ENCODE data around the gene NUCB1. TPM values are rescaled to one million over a fixed set of nuclear protein-coding genes. Genes with fewer than 3 reads are reported as not detected.

NUCB1 gene
- total RNA-seq, 2 experiments from 2014 or later = 185 to 226 TPM

DNA sequence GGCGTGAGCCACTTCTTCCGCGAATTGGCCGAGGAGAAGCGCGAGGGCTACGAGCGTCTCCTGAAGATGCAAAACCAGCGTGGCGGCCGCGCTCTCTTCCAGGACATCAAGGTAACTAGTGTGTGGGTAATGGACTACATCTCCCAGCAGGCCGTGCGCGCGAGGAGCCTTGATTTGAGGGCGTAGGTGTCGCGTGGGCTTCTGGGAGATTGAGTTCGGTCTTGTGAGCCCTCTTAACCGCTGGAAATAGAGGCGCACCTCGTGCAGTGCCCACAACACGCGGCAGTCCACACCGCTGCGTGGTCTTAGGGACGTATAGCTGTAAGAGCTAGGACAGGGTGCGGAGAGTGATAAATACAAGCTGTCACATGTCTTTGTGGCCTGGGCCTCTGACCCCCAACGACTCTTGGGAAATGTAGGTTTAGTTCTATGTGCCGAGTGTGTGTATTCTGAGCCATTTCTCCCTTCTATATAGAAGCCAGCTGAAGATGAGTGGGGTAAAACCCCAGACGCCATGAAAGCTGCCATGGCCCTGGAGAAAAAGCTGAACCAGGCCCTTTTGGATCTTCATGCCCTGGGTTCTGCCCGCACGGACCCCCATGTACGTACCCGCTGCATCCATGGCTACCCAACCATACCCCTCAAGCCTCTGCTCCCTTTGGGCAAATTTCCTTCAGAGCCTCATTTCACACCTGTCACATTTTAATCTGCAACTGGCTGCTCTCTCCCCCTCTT, 65.9 kb downstream of the NUCB1 start:
- H3K36me3 Mint-ChIP-seq = peaks cover 41% of the 10 kb centered on the region
- ATAC-seq (peak; percentile 34), DNase-seq (peak; percentile 95)
- H3K27me3 Mint-ChIP-seq = no peaks in the 10 kb centered on the region
- CTCF ChIA-PET = interaction anchor here (1.0 to 3.6 kb wide), 6 partner anchors 11 to 130 kb away, joined by 3 to 20 read pairs (median 6); partner anchors contain the start of genes GYS1, HSD17B14 and RUVBL2
- no peaks in the 10 kb centered on the region for H3K9me3 Mint-ChIP-seq (ENCODE audit: low read depth)
- H3K4me1 Mint-ChIP-seq = peaks cover 67% of the 10 kb centered on the region
- peak overlapping the region; percentile 97 for H3K27ac Mint-ChIP-seq
- peak overlapping the region; percentile 99 for H3K4me3 Mint-ChIP-seq

GRCh38 chr19:48966541-48967345, 66.6 kb downstream of the NUCB1 start:
- H3K27ac Mint-ChIP-seq = peak overlapping the region; percentile 97
- ATAC-seq (no peak), DNase-seq (peak; percentile 44)
- H3K9me3 Mint-ChIP-seq (ENCODE audit: low read depth) = no peaks in the 10 kb centered on the region
- peaks cover 38% of the 10 kb centered on the region for H3K36me3 Mint-ChIP-seq
- peak overlapping the region; percentile 99 for H3K4me3 Mint-ChIP-seq
- no peaks in the 10 kb centered on the region for H3K27me3 Mint-ChIP-seq
- CTCF ChIA-PET = interaction anchor here (1.0 to 3.6 kb wide), 8 partner anchors 10 to 131 kb away, joined by 3 to 20 read pairs (median 4); partner anchors contain the start of genes BAX, GYS1, HSD17B14 and RUVBL2
- H3K4me1 Mint-ChIP-seq = peaks cover 62% of the 10 kb centered on the region

DNA sequence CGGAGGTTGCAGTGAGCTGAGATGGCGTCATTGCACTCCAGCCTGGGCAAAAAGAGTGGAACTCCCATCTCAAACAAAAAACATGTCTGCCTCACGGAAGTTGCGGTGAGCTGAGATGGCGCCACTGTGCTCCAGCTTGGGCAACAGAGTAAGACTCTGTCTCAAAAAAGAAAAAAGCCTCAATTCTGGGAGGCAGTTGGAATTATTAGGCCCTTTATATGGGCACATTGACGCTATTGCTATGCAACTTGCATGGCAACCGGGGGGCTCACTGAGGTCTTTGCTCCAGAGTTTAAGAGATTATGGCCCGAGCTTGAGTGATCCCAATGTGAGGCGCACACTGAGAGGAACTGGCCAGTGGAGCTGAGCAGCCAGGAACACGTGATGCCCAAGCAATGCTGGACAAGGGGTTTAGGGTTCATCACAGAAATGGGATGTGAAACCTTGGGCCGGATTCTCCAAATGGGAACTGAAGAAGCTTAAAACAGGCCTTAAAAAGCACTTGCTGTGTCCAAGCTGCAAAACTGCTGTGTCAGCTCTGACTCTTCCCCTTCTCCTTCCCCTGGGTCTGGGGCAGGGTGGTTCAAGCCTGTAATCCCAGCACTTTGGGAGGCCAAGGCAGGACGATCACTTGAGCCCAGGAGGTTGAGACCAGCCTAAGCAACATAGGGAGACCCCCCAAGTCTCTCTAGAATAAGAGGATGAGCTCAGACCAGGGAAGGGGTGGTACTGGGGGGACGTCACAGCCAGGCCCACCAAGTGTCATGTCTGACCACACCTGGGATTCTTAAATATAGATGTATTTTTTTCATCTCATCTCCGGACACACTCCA, 67.5 kb downstream of the NUCB1 start:
- DNase-seq (peak; percentile 46), ATAC-seq (no peak)
- CTCF ChIA-PET = interaction anchor here (1.2 to 3.6 kb wide), 6 partner anchors 9 to 179 kb away, joined by 3 to 20 read pairs (median 8); partner anchors contain the start of genes BAX, GYS1 and RUVBL2
- Mint-ChIP-seq H3K27me3 (no peaks in the 10 kb centered on the region), H3K9me3 (ENCODE audit: low read depth) (no peaks in the 10 kb centered on the region), H3K36me3 (peaks cover 37% of the 10 kb centered on the region), H3K27ac (peak overlapping the region; percentile 62), H3K4me3 (peak overlapping the region; percentile 99), H3K4me1 (peaks cover 54% of the 10 kb centered on the region)

- DNase-seq = peak; percentile 45
- H3K9me3 Mint-ChIP-seq (ENCODE audit: low read depth) = no peaks in the 10 kb centered on the region
- H3K4me3 Mint-ChIP-seq = no peak overlapping the region
- H3K36me3 Mint-ChIP-seq = peaks cover 37% of the 10 kb centered on the region
- no peaks in the 10 kb centered on the region for H3K27me3 Mint-ChIP-seq
- no peak for ATAC-seq
- peak overlapping the region; percentile 62 for H3K27ac Mint-ChIP-seq
- peaks cover 51% of the 10 kb centered on the region for H3K4me1 Mint-ChIP-seq
- CTCF ChIA-PET = interaction anchor here (1.2 to 3.6 kb wide), 7 partner anchors 8 to 180 kb away, joined by 3 to 20 read pairs (median 6); partner anchors contain the start of genes BAX, GYS1 and RUVBL2
Observed at GRCh38 chr19:48968179-48968661, 68.1 kb downstream of the NUCB1 start.

GRCh38 chr19:48968813-48969218, 68.7 kb downstream of the NUCB1 start:
- Mint-ChIP-seq H3K27ac (no peak overlapping the region), H3K4me1 (peaks cover 47% of the 10 kb centered on the region), H3K36me3 (peaks cover 37% of the 10 kb centered on the region), H3K9me3 (ENCODE audit: low read depth) (no peaks in the 10 kb centered on the region), H3K27me3 (no peaks in the 10 kb centered on the region), H3K4me3 (no peak overlapping the region)
- no peak for ATAC-seq
- no peak for DNase-seq
- CTCF ChIA-PET = interaction anchor here (1.2 to 3.6 kb wide), 2 partner anchors 20 to 125 kb away, joined by 3 to 20 read pairs; no protein-coding TSS in a partner anchor

DNA sequence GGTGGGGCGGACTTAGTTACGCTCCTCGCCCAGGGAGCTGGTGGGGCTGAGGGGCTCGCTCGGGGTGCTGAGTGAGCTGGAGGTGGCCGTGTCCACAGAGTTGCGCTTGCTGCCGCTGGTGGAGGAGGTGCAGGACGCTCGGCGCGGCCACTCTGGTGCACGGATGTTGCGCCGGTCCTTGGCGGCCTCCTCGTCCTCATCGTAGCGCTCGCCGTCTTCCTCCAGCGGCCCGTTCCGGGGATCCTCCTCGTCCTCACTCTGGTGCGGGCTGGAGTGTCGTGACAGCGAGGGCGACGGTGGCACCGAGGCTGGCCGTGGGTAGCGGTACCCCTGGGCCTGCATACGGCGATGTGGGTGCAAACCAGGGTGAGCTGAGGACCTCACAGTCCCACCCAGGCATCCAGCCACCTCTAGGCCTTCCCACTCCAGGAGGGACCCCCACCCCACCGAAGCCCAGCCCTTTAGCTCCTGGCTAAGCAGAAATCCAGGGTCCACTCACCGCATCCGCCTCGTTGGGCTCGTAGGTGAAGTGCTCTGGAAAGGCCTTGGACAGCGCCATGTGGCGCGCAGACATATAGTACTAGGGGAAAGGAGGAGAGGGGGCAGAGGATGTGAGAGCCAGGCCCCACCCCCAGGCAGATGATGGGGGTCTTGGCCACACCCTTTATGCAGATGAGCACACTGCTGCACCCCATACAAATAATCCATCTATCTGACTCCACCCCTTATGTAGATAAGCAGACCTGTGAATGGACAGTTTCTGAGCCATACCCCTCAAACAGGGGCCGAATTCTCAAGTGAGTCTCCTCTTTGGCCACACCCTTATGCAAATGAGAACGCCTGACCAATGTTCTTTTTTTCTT, 69.4 kb downstream of the NUCB1 start:
- Mint-ChIP-seq H3K27ac (no peak overlapping the region), H3K36me3 (peaks cover 43% of the 10 kb centered on the region), H3K4me3 (no peak overlapping the region), H3K4me1 (peaks cover 40% of the 10 kb centered on the region), H3K27me3 (no peaks in the 10 kb centered on the region), H3K9me3 (ENCODE audit: low read depth) (no peaks in the 10 kb centered on the region)
- ATAC-seq = no peak
- DNase-seq = peak; percentile 44
- CTCF ChIA-PET = interaction anchor here (1.0 to 3.5 kb wide), 22 partner anchors 7 to 324 kb away, joined by 3 to 31 read pairs (median 10); partner anchors contain the start of genes CA11, DHDH, GYS1 and NUCB1

- Mint-ChIP-seq H3K36me3 (peaks cover 44% of the 10 kb centered on the region), H3K4me1 (peaks cover 34% of the 10 kb centered on the region), H3K4me3 (no peak overlapping the region), H3K9me3 (ENCODE audit: low read depth) (no peaks in the 10 kb centered on the region), H3K27ac (no peak overlapping the region), H3K27me3 (no peaks in the 10 kb centered on the region)
- CTCF ChIA-PET = interaction anchor here (0.6 to 3.5 kb wide), 43 partner anchors 8 to 324 kb away, joined by 3 to 31 read pairs (median 5); partner anchors contain the start of genes BAX, CA11, DHDH and GYS1
- DNase-seq (no peak), ATAC-seq (no peak)
Observed at GRCh38 chr19:48970139-48970766, 70.1 kb downstream of the NUCB1 start.

- ATAC-seq (peak; percentile 52), DNase-seq (peak; percentile 87)
- CTCF ChIA-PET = interaction anchor here (0.6 to 3.5 kb wide), 42 partner anchors 9 to 325 kb away, joined by 3 to 31 read pairs (median 6); partner anchors contain the start of genes BAX, CA11, DHDH and GYS1
- Mint-ChIP-seq H3K9me3 (ENCODE audit: low read depth) (no peaks in the 10 kb centered on the region), H3K27ac (no peak overlapping the region), H3K27me3 (no peaks in the 10 kb centered on the region), H3K4me1 (peaks cover 31% of the 10 kb centered on the region), H3K36me3 (peaks cover 40% of the 10 kb centered on the region), H3K4me3 (no peak overlapping the region)
Observed at GRCh38 chr19:48970923-48971395, 70.8 kb downstream of the NUCB1 start.

Other genes with a start within 250 kb of the NUCB1 start
- under 1 TPM; 0.64 to 0.87 TPM for gene NTN5, start 227.3 kb upstream of the NUCB1 start, total RNA-seq
- not detected for gene FUT2, start 204.3 kb upstream of the NUCB1 start, total RNA-seq
- gene MAMSTR, start 180.6 kb upstream of the NUCB1 start, total RNA-seq = 1 to 10 TPM; 1.0 to 1.1 TPM
- not detected for gene RASIP1, start 159.7 kb upstream of the NUCB1 start, total RNA-seq
- gene IZUMO1, start 153.4 kb upstream of the NUCB1 start, total RNA-seq = not detected
- under 1 TPM; 0.06 to 0.09 TPM for gene FUT1, start 147.7 kb upstream of the NUCB1 start, total RNA-seq
- gene FGF21, start 144.8 kb upstream of the NUCB1 start, total RNA-seq = not detected
- gene BCAT2, start 89.3 kb upstream of the NUCB1 start, total RNA-seq = 10 to 100 TPM; 46.7 to 54.6 TPM
- gene HSD17B14, start 63.8 kb upstream of the NUCB1 start, total RNA-seq = under 1 TPM; 0.38 to 0.59 TPM
- gene PLEKHA4, start 31.7 kb upstream of the NUCB1 start, total RNA-seq = 1 to 10 TPM; 2.2 to 5.6 TPM
- gene PPP1R15A, start 27.9 kb upstream of the NUCB1 start, total RNA-seq = 10 to 100 TPM; 32.1 to 89.7 TPM
- under 1 TPM in 1 of 2 experiments, not detected in 1; 0.47 TPM for gene TULP2, start 1.6 kb upstream of the NUCB1 start, total RNA-seq
- 1 to 10 TPM in 1 of 2 experiments, under 1 TPM in 1; 0.96 to 1.1 TPM for gene DHDH, start 33.4 kb downstream of the NUCB1 start, total RNA-seq
- gene BAX, start 54.6 kb downstream of the NUCB1 start, total RNA-seq = 100 to 1,000 TPM; 359 to 377 TPM
- 1,000 to 10,000 TPM; 1,380 to 1,403 TPM for gene FTL, start 65.0 kb downstream of the NUCB1 start, total RNA-seq
- 10 to 100 TPM; 44.0 to 65.5 TPM for gene GYS1, start 93.0 kb downstream of the NUCB1 start, total RNA-seq
- 100 to 1,000 TPM; 124 to 125 TPM for gene RUVBL2, start 93.6 kb downstream of the NUCB1 start, total RNA-seq
- not detected for gene LHB, start 116.8 kb downstream of the NUCB1 start, total RNA-seq
- not detected for gene CGB3, start 124.0 kb downstream of the NUCB1 start, total RNA-seq
- not detected for gene CGB2, start 131.6 kb downstream of the NUCB1 start, total RNA-seq
- not detected for gene CGB1, start 136.6 kb downstream of the NUCB1 start, total RNA-seq
- not detected for gene CGB5, start 143.5 kb downstream of the NUCB1 start, total RNA-seq
- not detected for gene CGB8, start 148.8 kb downstream of the NUCB1 start, total RNA-seq
- not detected for gene CGB7, start 157.4 kb downstream of the NUCB1 start, total RNA-seq
- not detected for gene NTF4, start 164.5 kb downstream of the NUCB1 start, total RNA-seq
- not detected for gene KCNA7, start 172.4 kb downstream of the NUCB1 start, total RNA-seq
- 100 to 1,000 TPM; 222 to 224 TPM for gene SNRNP70, start 185.1 kb downstream of the NUCB1 start, total RNA-seq
- 1 to 10 TPM; 3.3 to 5.7 TPM for gene LIN7B, start 214.1 kb downstream of the NUCB1 start, total RNA-seq
- gene C19orf73, start 218.8 kb downstream of the NUCB1 start, total RNA-seq = 1 to 10 TPM; 1.6 to 1.8 TPM
- 1 to 10 TPM; 1.7 to 3.6 TPM for gene PPFIA3, start 219.2 kb downstream of the NUCB1 start, total RNA-seq

Data from activated CD8-positive, alpha-beta memory T cell treated with anti-CD3 and anti-CD28 coated beads, Interleukin-2, amount 10 ng/mL, durations not matched to agents 7 days and 5 days (primary cell).